Breast epithelium (tissue), 3 donors: ENCODE results near the gene CDK5R1.

Experiments used
- POLR2A ChIP-seq: fragments of 450-650 bp; IDR thresholded peaks from one replicate; pipeline ENCODE4 v1.6.1; 2016; ENCODE audit warnings: antibody characterized with exemption, mild to moderate bottlenecking, moderate library complexity
- POLR2AphosphoS5 ChIP-seq, 3 donors: sonication (generic); formaldehyde crosslinking; IDR thresholded peaks; one replicate each; pipeline ENCODE4 v1.6.1; 2017; ENCODE audit warnings: antibody characterized with exemption in 3 of 3
- TF ChIP-seq, protein P1 (sequence below), 3 donors: fragments of 450-650 bp; IDR thresholded peaks; one replicate each; pipeline ENCODE4 v1.5.1; 2016 to 2017; ENCODE audit warnings: antibody characterized with exemption in 3 of 3, mild to moderate bottlenecking in 3 of 3, moderate library complexity in 3 of 3

DNA sequence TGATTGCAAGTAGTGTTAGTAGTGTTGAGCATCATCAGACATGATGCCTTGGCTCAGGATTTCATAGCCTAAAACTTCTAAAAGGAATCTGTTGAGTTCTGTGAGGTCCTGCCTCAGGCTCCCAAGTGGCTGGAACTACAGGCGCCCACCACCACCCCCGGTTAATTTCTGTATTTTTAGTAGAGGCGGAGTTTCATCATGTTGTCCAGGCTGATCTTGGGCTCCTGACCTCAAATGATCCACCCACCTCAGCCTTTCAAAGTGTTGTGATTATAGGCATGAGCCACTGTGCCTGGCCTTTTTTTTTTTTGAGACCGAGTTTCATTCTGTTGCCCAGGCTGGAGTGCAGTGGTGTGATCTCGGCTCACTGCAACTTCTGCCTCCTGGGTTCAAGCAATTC is 36.8 kb upstream of the CDK5R1 start:
- no peak for TF ChIP-seq POLR2AphosphoS5 (IDR thresholded peaks at IDR 0.05)
- TF ChIP-seq, protein P1, sequence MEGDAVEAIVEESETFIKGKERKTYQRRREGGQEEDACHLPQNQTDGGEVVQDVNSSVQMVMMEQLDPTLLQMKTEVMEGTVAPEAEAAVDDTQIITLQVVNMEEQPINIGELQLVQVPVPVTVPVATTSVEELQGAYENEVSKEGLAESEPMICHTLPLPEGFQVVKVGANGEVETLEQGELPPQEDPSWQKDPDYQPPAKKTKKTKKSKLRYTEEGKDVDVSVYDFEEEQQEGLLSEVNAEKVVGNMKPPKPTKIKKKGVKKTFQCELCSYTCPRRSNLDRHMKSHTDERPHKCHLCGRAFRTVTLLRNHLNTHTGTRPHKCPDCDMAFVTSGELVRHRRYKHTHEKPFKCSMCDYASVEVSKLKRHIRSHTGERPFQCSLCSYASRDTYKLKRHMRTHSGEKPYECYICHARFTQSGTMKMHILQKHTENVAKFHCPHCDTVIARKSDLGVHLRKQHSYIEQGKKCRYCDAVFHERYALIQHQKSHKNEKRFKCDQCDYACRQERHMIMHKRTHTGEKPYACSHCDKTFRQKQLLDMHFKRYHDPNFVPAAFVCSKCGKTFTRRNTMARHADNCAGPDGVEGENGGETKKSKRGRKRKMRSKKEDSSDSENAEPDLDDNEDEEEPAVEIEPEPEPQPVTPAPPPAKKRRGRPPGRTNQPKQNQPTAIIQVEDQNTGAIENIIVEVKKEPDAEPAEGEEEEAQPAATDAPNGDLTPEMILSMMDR (IDR thresholded peaks at IDR 0.05), result no peak
- no peak for TF ChIP-seq POLR2A
